MCF 10A (cell line): Measurements from ENCODE around the gene MAP2K6. TPM values are rescaled to one million over a fixed set of nuclear protein-coding genes. Genes with fewer than 3 reads are reported as not detected.

ENCODE experiments used
- BruUV-seq: library from RNA; stranded (reverse); fragments of 400-500 nt; replicated peaks from 2 replicates; lab custom pipeline; 2021; lab: Mats Ljungman, UMichigan
- CTCF ChIA-PET: fragments of 300-600 bp; sonication (Branson Sonifier 250); formaldehyde crosslinking; extraction: SDS; loops from one replicate; lab custom pipeline; 2021; ENCODE audit warnings: antibody characterized with exemption, inconsistent platforms; lab: Yijun Ruan, JAX
- POLR2A ChIA-PET: fragments of 300-600, 350-650 bp; sonication (Branson Sonifier 250); formaldehyde crosslinking; extraction: SDS; loops from one replicate; lab custom pipeline; 2020; ENCODE audit warnings: antibody characterized with exemption, inconsistent platforms; lab: Yijun Ruan, JAX
- DNase-seq: peaks from one replicate; pipeline ENCODE4 v3.0.0-alpha.2; 2018; ENCODE audit not compliant: unreplicated experiment
- H3K27ac Mint-ChIP-seq: one replicate; pipeline ENCODE4 v1.8.0; 2022; ENCODE audit warnings: mild to moderate bottlenecking, low read depth, mixed read lengths; ENCODE audit not compliant: unreplicated experiment
- H3K27me3 Mint-ChIP-seq: one replicate; pipeline ENCODE4 v1.8.0; 2022; ENCODE audit warnings: mixed read lengths; ENCODE audit not compliant: insufficient read depth, unreplicated experiment
- H3K36me3 Mint-ChIP-seq: one replicate; pipeline ENCODE4 v1.8.0; 2022; ENCODE audit warnings: mild to moderate bottlenecking, moderate library complexity, mixed read lengths; ENCODE audit not compliant: insufficient read depth, unreplicated experiment
- H3K4me1 Mint-ChIP-seq: one replicate; pipeline ENCODE4 v1.8.0; 2022; ENCODE audit warnings: mixed read lengths; ENCODE audit not compliant: insufficient read depth, unreplicated experiment
- H3K4me3 Mint-ChIP-seq: one replicate; pipeline ENCODE4 v1.8.0; 2022; ENCODE audit warnings: mild to moderate bottlenecking, moderate library complexity, mixed read lengths; ENCODE audit not compliant: unreplicated experiment
- H3K9me3 Mint-ChIP-seq: one replicate; pipeline ENCODE4 v1.8.0; 2022; ENCODE audit warnings: mixed read lengths; ENCODE audit not compliant: unreplicated experiment
- CTCF ChIP-seq: fragments of 200-600 bp; IDR thresholded peaks from one replicate; pipeline ENCODE4 v1.8.0; 2022; ENCODE audit warnings: antibody characterized with exemption, mild to moderate bottlenecking; ENCODE audit not compliant: unreplicated experiment
- intact Hi-C: fragments of 100-400 bp; cut with micrococcal nuclease; formaldehyde crosslinking; loops from 2 replicates; pipeline ENCODE4 v1.14.1; 2022
- total RNA-seq: library from RNA; stranded (reverse); gene quantifications from 2 replicates; pipeline ENCODE4 v1.2.3, GENCODE V29; 2022

MAP2K6 gene
- total RNA-seq, 1 experiment from 2014 or later = 0.28 TPM

GRCh38 chr17:69410671-69411070 is 3.8 kb upstream of the MAP2K6 start:
- Mint-ChIP-seq H3K4me1 (peaks cover 5% of the 10 kb centered on the region), H3K36me3 (no peaks in the 10 kb centered on the region), H3K27ac (no peak overlapping the region), H3K4me3 (no peak overlapping the region), H3K9me3 (no peaks in the 10 kb centered on the region), H3K27me3 (no peaks in the 10 kb centered on the region)
- BruUV-seq = no TSS peak
- CTCF ChIA-PET = interaction anchor here (0.6 kb wide), 1 partner anchor 146 kb away, joined by 7 read pairs; no protein-coding TSS in a partner anchor
- TF ChIP-seq CTCF = no peak
- intact Hi-C loops = no loop called here
- DNase-seq = no peak
- POLR2A ChIA-PET = interaction anchor here (1.7 kb wide), 1 partner anchor 49 kb away, joined by 3 read pairs; no protein-coding TSS in a partner anchor

GRCh38 chr17:69411766-69412165 is 2.7 kb upstream of the MAP2K6 start:
- H3K36me3 Mint-ChIP-seq = no peaks in the 10 kb centered on the region
- DNase-seq = no peak
- no peak for TF ChIP-seq CTCF
- intact Hi-C loops = no loop called here
- H3K27me3 Mint-ChIP-seq = no peaks in the 10 kb centered on the region
- POLR2A ChIA-PET = interaction anchor here (1.2 to 1.7 kb wide), 2 partner anchors 19 to 50 kb away, joined by 3 read pairs; no protein-coding TSS in a partner anchor
- H3K4me1 Mint-ChIP-seq = peaks cover 2% of the 10 kb centered on the region
- CTCF ChIA-PET = interaction anchor here (2.1 kb wide), 1 partner anchor 17 kb away, joined by 7 read pairs; no protein-coding TSS in a partner anchor
- no peak overlapping the region for H3K27ac Mint-ChIP-seq
- BruUV-seq = no TSS peak
- no peaks in the 10 kb centered on the region for H3K9me3 Mint-ChIP-seq
- H3K4me3 Mint-ChIP-seq = no peak overlapping the region

GRCh38 chr17:69412251-69412671 is 2.2 kb upstream of the MAP2K6 start:
- no peaks in the 10 kb centered on the region for H3K27me3 Mint-ChIP-seq
- H3K36me3 Mint-ChIP-seq = no peaks in the 10 kb centered on the region
- no peak overlapping the region for H3K27ac Mint-ChIP-seq
- intact Hi-C loops = no loop called here
- BruUV-seq = no TSS peak
- no peak overlapping the region for H3K4me3 Mint-ChIP-seq
- ChIA-PET POLR2A (interaction anchor here (1.2 to 1.7 kb wide), 2 partner anchors 18 to 50 kb away, joined by 3 read pairs; no protein-coding TSS in a partner anchor), CTCF (interaction anchor here (0.6 to 2.1 kb wide), 2 partner anchors 17 to 74 kb away, joined by 3 to 7 read pairs; no protein-coding TSS in a partner anchor)
- no peak for TF ChIP-seq CTCF
- no peaks in the 10 kb centered on the region for H3K9me3 Mint-ChIP-seq
- no peak for DNase-seq
- no peaks in the 10 kb centered on the region for H3K4me1 Mint-ChIP-seq

- Mint-ChIP-seq H3K36me3 (no peaks in the 10 kb centered on the region), H3K4me1 (peaks cover 17% of the 10 kb centered on the region), H3K27ac (no peak overlapping the region), H3K9me3 (no peaks in the 10 kb centered on the region), H3K27me3 (no peaks in the 10 kb centered on the region), H3K4me3 (no peak overlapping the region)
- intact Hi-C loops = no loop called here
- ChIA-PET POLR2A (interaction anchor here (0.6 to 2.7 kb wide), 11 partner anchors 8 to 90 kb away, joined by 3 to 33 read pairs (median 7); partner anchors contain the start of gene ABCA5), CTCF (interaction anchor here (0.8 to 1.1 kb wide), 2 partner anchors 57 to 108 kb away, joined by 3 read pairs; no protein-coding TSS in a partner anchor)
- no peak for DNase-seq
- TF ChIP-seq CTCF = no peak
- no TSS peak for BruUV-seq
Measured at GRCh38 chr17:69415431-69415830, 934 bp downstream of the MAP2K6 start.
